22Rv1 (cell line): ENCODE measurements around the gene ZNF605.
"Not testable (repeated sequence)": the region's sequence is repeated elsewhere in the genome, so short reads cannot be mapped to it uniquely, and the experiment has no call there.

ENCODE experiments used
- H3K27ac ChIP-seq: fragments of 450-650 bp; 2 replicates; pipeline ENCODE4 v1.5.1; 2017
- CTCF ChIP-seq: fragments of 450-650 bp; IDR thresholded peaks from 2 replicates; pipeline ENCODE4 v1.5.1; 2017; ENCODE audit warnings: mild to moderate bottlenecking
- ZFX ChIP-seq: fragments of 450-650 bp; IDR thresholded peaks from 2 replicates; pipeline ENCODE4 v1.6.1; 2017; ENCODE audit warnings: antibody characterized with exemption, borderline replicate concordance

The ZNF605 gene

GRCh38 chr12:132948146-132949066 is 7.7 kb downstream of the ZNF605 start:
- TF ChIP-seq CTCF (no peak), ZFX (no peak)
- H3K27ac ChIP-seq: no peak overlapping the region

GRCh38 chr12:132946246-132946820 is 9.8 kb downstream of the ZNF605 start:
- no peak for TF ChIP-seq ZFX
- TF ChIP-seq CTCF: no peak
- no peak overlapping the region for H3K27ac ChIP-seq

- TF ChIP-seq CTCF: no peak
- no peak for TF ChIP-seq ZFX
- H3K27ac ChIP-seq: no peak overlapping the region
Observed at GRCh38 chr12:132945806-132946205, 10.3 kb downstream of the ZNF605 start.

GRCh38 chr12:132942611-132943010 is 13.5 kb downstream of the ZNF605 start:
- H3K27ac ChIP-seq: no peak overlapping the region
- no peak for TF ChIP-seq CTCF
- no peak for TF ChIP-seq ZFX

- TF ChIP-seq ZFX: no peak
- TF ChIP-seq CTCF: no peak
- no peak overlapping the region for H3K27ac ChIP-seq
Observed at GRCh38 chr12:132941336-132941954, 14.7 kb downstream of the ZNF605 start.

GRCh38 chr12:132940071-132940719 is 15.9 kb downstream of the ZNF605 start:
- H3K27ac ChIP-seq: no peak overlapping the region
- no peak for TF ChIP-seq CTCF
- no peak for TF ChIP-seq ZFX

GRCh38 chr12:132938807-132939206 is 17.3 kb downstream of the ZNF605 start:
- H3K27ac ChIP-seq: not testable (repeated sequence)
